GM21576 (cell line): ENCODE measurements around the gene ADAMTS9.
"Not testable (repeated sequence)": the region's sequence is repeated elsewhere in the genome, so short reads cannot be mapped to it uniquely, and the experiment has no call there.

Source experiments
- ATAC-seq: cut with Tn5 transposase; IDR thresholded peaks from one replicate; pipeline ENCODE4 v1.9.1; 2021; ENCODE audit warnings: mild to moderate bottlenecking, moderate library complexity; ENCODE audit not compliant: unreplicated experiment

ADAMTS9 gene

DNA sequence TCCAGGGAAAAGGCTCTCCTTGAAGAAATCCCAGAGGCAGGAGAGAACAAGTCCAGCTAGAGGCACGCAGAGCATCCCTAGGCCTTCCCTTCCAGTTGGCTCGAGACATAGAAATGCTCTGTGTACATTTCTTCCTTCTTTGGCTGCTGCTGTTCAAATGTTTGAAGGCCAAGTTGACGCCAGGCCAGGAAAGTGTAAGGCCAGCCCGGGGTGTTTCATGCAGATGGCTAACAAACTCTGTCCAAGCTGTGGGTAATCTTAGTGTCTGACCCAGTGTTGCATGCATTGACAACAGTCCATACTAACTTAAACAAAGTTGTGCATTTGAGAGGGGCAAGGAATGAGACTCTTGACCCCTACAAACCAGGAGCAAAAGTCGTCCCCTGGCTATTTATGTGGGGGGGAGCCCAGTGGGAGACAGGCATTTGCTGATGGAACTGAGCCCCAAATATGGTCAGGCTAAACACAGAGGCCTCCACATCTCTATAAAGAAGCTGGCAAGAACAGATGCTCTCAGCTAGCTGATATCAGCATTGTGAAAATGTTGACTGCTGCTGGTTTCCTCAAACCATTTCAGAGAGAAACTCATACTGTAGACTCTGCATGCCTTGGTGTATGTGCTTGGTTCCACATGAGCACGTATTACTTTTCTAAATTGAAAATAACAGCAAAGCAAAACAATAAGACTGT, 139.5 kb downstream of the ADAMTS9 start:
- ATAC-seq = no peak

GRCh38 chr3:64546856-64547255, 140.9 kb downstream of the ADAMTS9 start:
- ATAC-seq = no peak

- not testable (repeated sequence) for ATAC-seq
Measured at GRCh38 chr3:64545239-64545638, 142.6 kb downstream of the ADAMTS9 start.

DNA sequence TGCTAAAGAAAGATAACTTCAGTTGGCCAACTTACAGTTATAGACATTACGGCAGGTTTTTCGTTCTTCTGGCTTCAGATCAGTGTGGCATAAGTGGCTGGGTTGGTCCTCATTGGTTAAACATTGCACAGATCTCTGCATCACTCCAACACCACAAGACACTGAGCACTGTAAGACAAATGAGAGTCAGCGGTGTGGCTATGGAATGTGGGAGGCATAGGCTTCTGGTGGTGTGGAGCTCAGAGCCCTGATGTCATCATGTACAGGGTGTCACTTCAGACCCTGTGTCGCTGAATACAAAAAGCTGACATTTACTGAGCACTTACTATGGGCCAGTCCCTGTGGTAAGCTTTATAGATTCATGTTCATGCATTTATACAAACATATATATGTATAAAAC, 146.0 kb downstream of the ADAMTS9 start:
- no peak for ATAC-seq

- ATAC-seq = no peak
Measured at GRCh38 chr3:64539451-64540196, 148.2 kb downstream of the ADAMTS9 start.

GRCh38 chr3:64536166-64536565, 151.6 kb downstream of the ADAMTS9 start:
- no peak for ATAC-seq

DNA sequence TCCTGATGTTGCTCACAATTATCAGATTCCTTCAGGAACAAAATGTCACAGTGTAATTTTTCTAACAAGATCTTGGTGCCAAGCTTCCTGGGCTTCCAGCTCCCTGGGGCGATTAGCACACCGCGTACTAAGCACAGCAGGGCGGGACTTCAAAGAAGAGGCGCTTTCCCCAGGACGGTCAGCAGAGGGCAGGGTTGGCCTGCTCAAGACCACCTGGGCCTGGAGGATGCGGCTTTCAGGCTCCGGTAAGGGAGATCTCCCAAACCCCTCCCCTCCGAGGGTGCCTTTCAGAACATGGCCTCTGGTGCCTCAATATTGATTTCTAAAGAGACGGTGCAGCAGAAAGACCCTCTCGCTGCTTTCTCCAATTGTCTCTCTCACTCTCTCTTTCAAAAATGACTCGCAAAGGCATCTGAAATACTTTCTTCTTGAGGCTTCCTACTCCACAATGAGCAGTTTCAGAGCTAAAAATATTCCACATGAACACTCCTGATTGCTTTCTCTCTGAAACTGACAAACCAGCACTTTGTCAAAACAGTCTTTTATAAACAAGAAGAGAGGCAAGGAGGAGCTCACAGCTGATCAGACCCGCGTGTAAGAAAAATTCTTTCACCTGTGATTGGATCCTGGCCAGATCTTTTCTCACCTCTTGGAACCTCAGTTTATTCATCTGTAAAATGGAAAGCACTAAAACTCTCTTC, 154.0 kb downstream of the ADAMTS9 start:
- ATAC-seq = peak; percentile 98

GRCh38 chr3:64530434-64531049, 157.3 kb downstream of the ADAMTS9 start:
- ATAC-seq = no peak

GRCh38 chr3:64523324-64523723, 164.5 kb downstream of the ADAMTS9 start:
- no peak for ATAC-seq

DNA sequence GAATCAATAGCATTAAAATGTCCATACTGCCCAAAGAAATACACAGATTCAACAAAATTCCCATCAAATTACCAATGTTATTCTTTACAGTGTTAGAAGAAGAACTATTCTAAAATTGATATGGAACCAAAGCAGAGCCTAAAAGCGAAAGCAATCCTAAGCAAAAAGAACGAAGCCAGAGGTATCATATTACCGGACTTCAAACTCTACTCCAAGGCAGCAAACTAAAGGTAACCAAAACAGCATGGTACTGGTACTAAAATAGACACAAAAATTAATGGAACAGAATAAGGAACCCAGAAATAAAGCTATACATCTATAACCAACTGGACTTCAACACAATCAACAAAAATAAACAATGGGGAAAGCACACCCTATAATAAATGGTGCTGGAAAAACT, 167.5 kb downstream of the ADAMTS9 start:
- ATAC-seq = no peak

- ATAC-seq = no peak
Measured at GRCh38 chr3:64518950-64519349, 168.8 kb downstream of the ADAMTS9 start.

DNA sequence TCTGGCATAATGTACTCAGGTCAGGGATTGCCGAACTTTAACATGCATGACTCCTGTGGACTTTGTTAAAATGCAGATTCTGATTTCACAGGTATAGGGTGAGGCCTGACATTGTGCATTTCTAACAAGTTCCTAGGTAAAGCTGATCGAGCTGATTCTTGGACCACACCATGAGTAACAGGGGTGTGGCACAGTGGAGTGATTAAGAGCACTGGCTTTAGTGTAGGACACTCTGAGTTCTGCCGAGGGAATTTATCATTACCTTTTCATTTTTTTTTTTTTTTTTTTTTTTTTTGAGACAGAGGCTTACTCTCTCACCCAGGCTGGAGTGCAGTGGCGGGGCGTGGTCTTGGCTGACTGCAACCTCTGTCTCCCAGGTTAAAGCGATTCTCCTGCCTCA, 169.3 kb downstream of the ADAMTS9 start:
- no peak for ATAC-seq

GRCh38 chr3:64514889-64515288, 172.9 kb downstream of the ADAMTS9 start:
- no peak for ATAC-seq

- no peak for ATAC-seq
Measured at GRCh38 chr3:64509206-64509605, 178.6 kb downstream of the ADAMTS9 start.

GRCh38 chr3:64508140-64508539, 179.7 kb downstream of the ADAMTS9 start:
- ATAC-seq = no peak

GRCh38 chr3:64506255-64506654, 181.5 kb downstream of the ADAMTS9 start:
- no peak for ATAC-seq

DNA sequence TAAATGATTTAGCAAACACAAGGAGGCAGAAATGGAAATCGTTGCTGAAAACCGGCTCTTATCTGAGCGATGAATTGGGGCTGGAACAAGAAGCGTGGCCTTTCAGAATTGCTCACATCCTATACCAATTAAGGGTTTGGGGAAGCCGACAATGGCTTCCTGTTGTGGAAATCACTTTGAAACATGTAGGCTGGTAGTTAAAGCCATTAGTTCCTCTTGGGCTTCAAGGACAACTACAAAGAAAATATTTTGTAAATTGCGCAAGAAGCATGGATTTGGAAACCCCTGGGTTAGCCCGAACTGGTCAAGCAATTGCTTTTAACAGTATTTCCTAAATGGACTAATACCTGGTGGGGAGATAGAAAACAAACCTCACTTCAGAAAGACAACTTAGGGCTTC, 182.4 kb downstream of the ADAMTS9 start:
- no peak for ATAC-seq

GRCh38 chr3:64502284-64502683, 185.5 kb downstream of the ADAMTS9 start:
- ATAC-seq = no peak

DNA sequence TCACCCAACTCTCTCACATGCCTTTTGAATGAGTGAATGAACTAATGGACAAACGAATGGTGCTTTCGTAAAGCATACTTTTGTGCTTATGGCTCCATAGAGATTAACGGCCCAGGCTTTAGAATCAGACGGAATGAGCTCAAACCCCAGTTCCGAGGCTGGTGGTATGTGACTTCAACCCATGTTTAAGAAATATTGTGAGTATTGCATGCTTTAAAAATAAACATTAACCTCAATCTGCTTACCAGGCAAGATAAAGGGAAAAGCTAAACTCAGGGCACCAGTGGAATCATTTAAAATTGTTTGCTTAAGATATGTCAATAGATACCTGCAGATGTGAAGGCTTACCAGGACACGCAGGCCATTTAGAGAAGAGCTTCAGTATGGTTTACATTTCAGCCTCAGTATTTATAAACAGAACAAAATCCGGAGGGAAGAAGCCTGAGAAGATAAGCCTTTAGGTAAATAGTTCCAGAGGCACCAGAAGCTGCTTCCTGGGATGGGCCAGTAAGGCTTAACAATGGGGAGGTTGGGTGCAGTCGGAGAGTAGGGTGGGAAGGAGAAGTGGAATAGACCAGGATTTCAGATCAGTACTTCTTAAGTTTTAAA, 186.4 kb downstream of the ADAMTS9 start:
- no peak for ATAC-seq

GRCh38 chr3:64496786-64497490, 190.9 kb downstream of the ADAMTS9 start:
- no peak for ATAC-seq
